ENCODE results near the gene RPS5. TPM values are rescaled to one million over a fixed set of nuclear protein-coding genes. Genes with fewer than 3 reads are reported as not detected.

Gene RPS5
- total and polyA plus RNA-seq, 10 donors = 712 to 2,466 (median 1,177) TPM

DNA sequence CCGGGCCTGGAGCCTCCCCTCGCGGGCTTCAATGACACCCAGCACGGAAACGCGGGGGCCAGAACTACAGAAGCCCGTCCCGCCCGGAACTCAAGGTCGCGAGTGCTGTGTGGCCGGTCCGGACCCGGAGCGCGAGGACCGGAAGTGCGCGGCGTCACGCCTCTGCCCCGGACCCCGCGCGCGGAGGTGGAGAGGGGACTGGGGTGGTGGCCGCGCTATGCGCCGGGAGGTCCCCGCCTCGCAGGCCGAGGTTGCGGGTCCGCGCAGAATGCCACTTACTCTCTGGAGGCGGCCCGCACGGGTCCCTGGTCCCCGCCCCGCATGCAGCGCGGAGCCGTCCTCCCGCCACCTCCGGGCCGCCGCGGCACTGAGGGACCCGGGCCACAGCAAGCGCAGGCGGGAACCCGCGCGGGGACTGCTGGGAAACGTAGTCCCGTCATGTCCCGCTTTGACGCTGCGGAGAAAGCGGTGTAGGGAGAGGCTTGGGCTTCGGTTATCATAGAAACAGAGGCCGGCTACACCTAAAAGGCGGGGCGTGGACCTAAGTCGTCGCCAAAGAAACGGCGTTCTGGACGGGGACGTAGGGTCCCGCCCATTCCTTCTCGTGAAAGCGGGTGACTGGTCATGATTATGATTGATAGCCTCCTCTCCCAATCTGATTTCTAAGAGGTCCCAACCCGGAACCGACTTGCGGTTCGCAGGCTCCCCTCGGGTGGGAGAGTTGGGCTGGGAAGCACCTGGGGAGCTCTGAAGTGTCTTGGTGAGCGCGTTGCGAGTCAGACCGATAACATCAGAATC is 6.2 kb upstream of the RPS5 start, which contains the start of gene ZNF837:
Gene ZNF837, minus strand, starts transcription at position 369 of the 798 bp plus-strand sequence. CDS start 11,698 bp downstream, outside the sequence.
- Histone ChIP-seq H3K36me3 (no peaks in the 10 kb centered on the region), H3K4me3 (peak within 1 kb of the TSS; percentile 60 to 98 (median 83)), H3K27ac (peak within 1 kb of the TSS; percentile 87 to 100 (median 96)), H3K4me1 (peaks cover 28 to 51% (median 35%) of the 10 kb centered on the region in 6 donors), H3K9me3 (no peaks in the 10 kb centered on the region), H3K27me3 (replicated peaks in 1 of 7) (no peaks in the 10 kb centered on the region)
- DNase-seq = peak; percentile 100
- TF ChIP-seq POLR2A (IDR thresholded peaks at IDR 0.05) = peak; percentile 65 to 86 (median 84)
- TF ChIP-seq, protein P1, sequence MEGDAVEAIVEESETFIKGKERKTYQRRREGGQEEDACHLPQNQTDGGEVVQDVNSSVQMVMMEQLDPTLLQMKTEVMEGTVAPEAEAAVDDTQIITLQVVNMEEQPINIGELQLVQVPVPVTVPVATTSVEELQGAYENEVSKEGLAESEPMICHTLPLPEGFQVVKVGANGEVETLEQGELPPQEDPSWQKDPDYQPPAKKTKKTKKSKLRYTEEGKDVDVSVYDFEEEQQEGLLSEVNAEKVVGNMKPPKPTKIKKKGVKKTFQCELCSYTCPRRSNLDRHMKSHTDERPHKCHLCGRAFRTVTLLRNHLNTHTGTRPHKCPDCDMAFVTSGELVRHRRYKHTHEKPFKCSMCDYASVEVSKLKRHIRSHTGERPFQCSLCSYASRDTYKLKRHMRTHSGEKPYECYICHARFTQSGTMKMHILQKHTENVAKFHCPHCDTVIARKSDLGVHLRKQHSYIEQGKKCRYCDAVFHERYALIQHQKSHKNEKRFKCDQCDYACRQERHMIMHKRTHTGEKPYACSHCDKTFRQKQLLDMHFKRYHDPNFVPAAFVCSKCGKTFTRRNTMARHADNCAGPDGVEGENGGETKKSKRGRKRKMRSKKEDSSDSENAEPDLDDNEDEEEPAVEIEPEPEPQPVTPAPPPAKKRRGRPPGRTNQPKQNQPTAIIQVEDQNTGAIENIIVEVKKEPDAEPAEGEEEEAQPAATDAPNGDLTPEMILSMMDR (IDR thresholded peaks at IDR 0.05 in 8 of 11, conservative IDR thresholded peaks at IDR 0.05 in 3 of 11) = peak in 6 of 11 experiments; percentile 10 to 56 (median 36)
- peak; percentile 94 to 96 (median 96) for TF ChIP-seq POLR2AphosphoS5 (IDR thresholded peaks at IDR 0.05)
- 0 to 1% (median 0%) methylated on average over 21 to 83 of the region's 83 CpGs for WGBS, 5 donors
- intact Hi-C loops (cut with DNase I; ENCODE audit: low total_unique reads) = no loop called here

DNA sequence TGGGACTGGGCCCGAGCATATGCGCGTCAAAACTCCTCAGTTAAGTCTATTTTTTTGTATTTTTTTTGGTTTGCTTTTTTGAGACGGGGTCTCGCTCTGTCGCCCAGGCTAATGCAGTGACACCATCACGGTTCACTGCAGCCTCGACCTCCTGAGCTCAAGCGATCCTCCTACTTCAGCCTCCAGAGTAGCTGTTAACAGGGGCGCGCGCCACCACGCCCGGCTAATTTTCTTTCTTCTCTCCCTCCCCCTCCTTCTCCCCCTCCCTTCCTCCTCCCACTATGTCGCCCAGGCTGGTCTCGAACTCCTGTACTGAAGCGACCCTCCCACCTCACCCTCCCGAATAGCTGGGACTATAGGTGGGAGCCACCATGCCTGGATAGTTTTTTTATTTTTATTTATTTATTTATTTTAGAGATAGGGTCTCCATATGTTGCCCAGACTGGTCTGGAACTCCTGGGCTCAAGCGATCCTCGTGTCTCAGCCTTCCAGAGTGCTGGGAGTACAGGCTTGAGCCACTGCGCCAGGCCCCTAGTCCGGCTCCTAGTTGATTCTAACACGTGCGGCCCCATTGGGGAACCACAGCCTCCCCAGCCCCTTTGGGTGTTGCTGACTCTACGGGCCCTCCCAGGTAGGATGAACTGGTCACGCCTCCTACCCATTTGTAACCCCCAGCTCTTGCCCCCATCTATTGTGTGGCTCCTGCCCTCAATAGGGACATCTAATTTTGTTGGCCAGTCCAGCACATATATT is 5.4 kb upstream of the RPS5 start:
- H3K4me1 ChIP-seq = peaks cover 30 to 57% (median 43%) of the 10 kb centered on the region in 6 donors
- H3K4me3 ChIP-seq = peak overlapping the region; percentile 60 to 98 (median 83)
- intact Hi-C loops (cut with DNase I; ENCODE audit: low total_unique reads) = no loop called here
- WGBS, 5 donors = 27 to 32% (median 31%) methylated on average over 26 of the region's 26 CpGs
- TF ChIP-seq, protein P1 (IDR thresholded peaks at IDR 0.05 in 8 of 11, conservative IDR thresholded peaks at IDR 0.05 in 3 of 11) = no peak
- no peaks in the 10 kb centered on the region for H3K9me3 ChIP-seq
- peak; percentile 85 for DNase-seq
- no peaks in the 10 kb centered on the region for H3K27me3 ChIP-seq (replicated peaks in 1 of 7)
- H3K36me3 ChIP-seq = no peaks in the 10 kb centered on the region
- peak overlapping the region; percentile 66 to 100 (median 96) for H3K27ac ChIP-seq

DNA sequence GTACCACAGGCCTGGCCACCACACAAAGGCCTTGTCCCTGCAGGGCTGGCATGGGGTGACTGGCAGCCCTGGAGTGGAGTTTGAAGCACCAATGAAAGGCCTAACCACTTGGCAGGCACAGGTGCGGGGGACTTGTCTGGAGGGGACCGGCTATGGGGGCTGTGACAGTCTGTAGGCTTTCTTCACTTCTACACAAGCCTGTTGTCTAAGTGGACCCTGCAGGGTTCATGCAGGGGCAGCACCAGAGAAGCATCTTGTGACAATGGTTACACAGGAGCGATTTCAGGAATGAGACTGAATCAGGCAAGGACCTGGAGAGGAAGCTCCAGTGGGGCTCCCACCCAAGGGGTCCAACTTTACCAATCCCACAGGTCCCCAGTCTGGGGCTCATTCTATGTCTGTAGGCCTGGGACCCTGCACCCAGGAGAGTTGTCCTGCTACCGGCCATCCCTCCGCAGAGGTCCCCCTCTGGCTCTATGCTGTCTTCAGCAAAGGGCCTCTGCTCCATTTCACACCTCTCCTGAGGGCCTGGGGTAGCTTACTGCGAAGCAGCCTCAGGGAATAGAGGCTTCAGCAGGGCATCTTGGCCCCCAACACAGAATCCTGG is 4.0 kb upstream of the RPS5 start:
- TF ChIP-seq, protein P1 (IDR thresholded peaks at IDR 0.05 in 8 of 11, conservative IDR thresholded peaks at IDR 0.05 in 3 of 11) = no peak
- no peak for TF ChIP-seq POLR2A (IDR thresholded peaks at IDR 0.05)
- no peak for TF ChIP-seq POLR2AphosphoS5 (IDR thresholded peaks at IDR 0.05)
- Histone ChIP-seq H3K4me3 (no peak overlapping the region), H3K9me3 (no peaks in the 10 kb centered on the region), H3K27ac (no peak overlapping the region), H3K36me3 (peaks cover 0 to 3% (median under 1%) of the 10 kb centered on the region in 6 donors), H3K27me3 (replicated peaks in 1 of 7) (no peaks in the 10 kb centered on the region), H3K4me1 (peaks cover 37 to 66% (median 50%) of the 10 kb centered on the region in 6 donors)
- peak; percentile 66 for DNase-seq
- WGBS, 5 donors = 92 to 98% (median 96%) methylated on average over 4 to 6 of the region's 6 CpGs
- intact Hi-C loops (cut with DNase I; ENCODE audit: low total_unique reads) = no loop called here

Data from spleen (tissue), 11 donors.